ENCODE data around the gene MRM2.

The MRM2 gene

DNA sequence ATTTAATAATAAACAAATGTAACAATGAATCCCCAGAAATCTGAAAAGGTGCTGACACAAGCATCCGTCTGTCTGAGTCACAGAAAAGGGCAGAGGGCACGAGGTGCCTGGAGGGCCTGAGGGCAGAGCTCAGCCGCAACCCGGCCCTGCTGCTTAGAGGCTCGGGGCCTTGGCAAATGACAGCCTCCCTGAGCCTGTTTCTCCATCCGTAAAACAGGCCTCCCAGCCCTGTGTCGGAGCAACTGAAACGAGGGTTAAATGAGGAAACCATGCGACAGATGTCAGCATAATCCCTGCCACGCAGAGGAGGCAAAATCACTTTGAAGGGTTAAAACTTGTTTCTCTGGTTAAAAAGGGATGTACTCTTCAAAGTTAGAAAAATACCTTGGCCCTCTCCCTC is 24.9 kb upstream of the MRM2 start:
- DNase-seq (ENCODE audit: low read depth), result no peak

- no peak for DNase-seq (ENCODE audit: low read depth)
These were observed 22.2 kb upstream of the MRM2 start for GRCh38 chr7:2264158-2264557.

- no peak for DNase-seq (ENCODE audit: low read depth)
These were observed 21.2 kb upstream of the MRM2 start for GRCh38 chr7:2263176-2263575.

- no peak for DNase-seq (ENCODE audit: low read depth)
These were observed 19.6 kb upstream of the MRM2 start for GRCh38 chr7:2261611-2262010.

DNA sequence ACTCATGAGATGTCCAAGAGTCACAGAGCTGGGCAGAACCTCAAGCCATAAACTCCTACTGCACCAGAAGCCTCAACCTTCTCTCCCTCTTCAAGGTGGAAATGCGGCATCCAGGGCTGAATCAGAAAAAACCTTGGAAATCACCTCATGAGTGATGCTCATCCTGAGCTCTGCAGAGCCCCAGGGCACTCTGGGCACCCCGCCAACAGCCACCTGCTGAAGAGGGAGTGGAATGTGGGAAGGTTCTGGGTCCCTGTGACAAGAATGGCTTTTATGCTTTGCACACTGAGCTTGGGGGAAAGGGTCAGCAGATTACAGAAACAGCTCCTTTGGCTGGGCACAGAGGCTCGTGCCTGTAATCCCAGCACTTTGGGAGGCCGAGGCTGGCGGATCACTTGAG is 18.8 kb upstream of the MRM2 start:
- DNase-seq (ENCODE audit: low read depth), result no peak

DNA sequence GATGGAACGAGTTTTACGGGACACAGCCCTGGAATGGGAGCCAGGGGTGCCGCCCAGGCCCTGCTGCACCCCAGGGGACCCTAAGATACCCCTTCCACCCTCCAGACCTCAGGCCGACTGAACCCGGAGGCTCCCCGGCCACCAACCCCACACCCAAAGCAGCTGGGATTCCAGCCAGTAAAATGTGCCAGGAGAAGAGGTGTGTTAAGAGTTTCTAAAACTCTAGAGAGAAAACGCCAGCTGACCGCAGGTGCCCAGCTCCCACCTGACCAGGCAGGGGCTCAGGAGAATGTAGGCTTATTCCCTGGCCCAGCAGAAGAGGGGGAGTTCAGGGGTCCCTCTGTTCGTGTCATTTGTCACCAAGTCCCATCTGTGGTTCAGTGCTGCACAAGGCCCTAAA is 17.5 kb upstream of the MRM2 start:
- no peak for DNase-seq (ENCODE audit: low read depth)

- no peak for DNase-seq (ENCODE audit: low read depth)
These were observed 16.8 kb upstream of the MRM2 start for GRCh38 chr7:2258661-2259365.

DNA sequence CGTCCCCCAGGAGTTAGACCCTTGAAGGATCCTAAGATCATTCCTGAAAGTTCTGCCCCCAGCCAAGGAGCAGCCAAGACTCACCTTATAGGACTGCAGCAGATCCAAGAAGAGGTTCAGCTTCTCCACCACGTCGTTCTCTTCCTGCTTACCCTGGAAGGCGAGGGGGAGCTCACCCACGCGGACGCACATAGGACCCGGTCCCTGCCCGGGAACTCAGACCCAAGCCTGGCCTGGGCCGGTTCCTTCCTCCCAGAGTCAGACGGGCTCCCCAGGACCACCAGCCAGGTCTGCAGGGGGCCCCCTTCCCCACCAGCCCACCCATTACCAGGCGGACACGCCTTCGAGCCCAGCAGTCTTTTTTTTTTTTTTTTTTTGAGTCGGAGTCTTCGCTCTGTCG is 15.6 kb upstream of the MRM2 start:
- DNase-seq (ENCODE audit: low read depth), result no peak

DNA sequence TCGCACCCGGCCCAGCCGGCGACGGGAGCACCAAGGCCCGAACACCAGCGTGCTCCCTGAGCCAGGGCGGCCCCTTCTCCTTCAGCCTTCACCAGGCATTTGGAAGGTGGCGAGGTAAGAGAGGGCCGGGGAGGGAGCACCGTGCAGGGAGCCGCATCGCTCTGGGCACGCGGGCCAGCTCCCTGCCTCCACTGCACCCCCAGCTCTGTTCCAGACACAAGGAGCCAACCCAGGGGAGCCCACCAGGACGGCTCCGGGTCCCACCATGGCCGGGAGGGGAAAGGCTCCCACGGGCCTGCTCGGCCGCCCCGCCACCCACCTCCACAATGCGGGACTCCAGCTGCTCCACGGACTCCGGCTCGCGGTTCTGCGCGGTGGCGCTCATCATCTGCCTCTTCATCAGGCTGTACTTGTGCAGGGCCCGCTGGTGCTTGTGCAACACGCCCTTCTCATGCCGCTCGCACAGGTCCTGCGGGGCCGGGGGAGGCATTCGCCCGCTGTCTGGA is 15.1 kb upstream of the MRM2 start:
- no peak for DNase-seq (ENCODE audit: low read depth)

GRCh38 chr7:2256306-2257045 is 14.5 kb upstream of the MRM2 start:
- no peak for DNase-seq (ENCODE audit: low read depth)

DNA sequence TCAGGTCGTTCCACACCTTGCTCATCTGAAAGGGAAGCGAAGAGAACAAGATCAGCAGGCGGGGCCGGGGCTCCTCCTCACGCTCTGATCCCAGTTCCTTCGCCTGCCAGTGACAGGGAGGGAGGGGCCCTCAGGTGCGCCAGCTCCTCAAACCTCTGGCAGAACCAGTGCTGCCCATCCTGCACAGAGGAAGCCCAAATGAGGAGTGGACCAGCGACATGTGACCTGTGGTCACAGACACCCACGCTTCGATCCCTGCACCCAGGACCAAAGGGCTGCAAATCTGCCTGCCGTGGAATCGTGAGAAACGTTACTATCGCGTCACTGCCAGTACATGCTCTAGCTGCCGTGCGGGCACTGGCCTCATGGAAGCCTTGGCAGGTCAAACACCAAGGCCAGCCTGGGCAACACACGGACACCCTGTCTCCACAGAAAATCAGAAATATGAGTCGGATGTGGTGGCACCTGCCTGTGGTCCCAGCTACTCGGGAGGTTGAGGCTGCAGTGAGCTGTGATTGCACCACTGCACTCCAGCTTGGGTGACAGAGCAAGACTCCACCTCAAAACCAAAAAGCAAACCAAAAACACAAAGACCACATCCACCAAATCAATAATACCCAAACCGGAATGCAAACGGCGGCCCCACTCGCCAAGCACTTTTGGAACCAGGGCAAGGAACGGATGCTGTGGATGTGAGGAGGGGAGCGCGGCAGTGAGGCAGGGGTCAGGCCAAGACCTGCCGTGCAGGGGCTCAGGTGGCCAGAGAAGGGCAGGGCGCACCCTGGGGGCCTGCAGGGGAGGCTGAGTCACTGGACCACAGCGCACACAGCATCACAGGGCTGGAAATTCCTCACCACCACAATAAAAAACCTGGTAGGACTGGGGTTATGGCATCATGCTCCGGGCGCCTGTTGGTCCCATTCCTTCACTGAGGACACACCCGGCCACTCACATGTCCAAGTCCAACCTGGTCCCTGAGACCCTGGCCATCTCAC is 13.4 kb upstream of the MRM2 start:
- no peak for DNase-seq (ENCODE audit: low read depth)

DNA sequence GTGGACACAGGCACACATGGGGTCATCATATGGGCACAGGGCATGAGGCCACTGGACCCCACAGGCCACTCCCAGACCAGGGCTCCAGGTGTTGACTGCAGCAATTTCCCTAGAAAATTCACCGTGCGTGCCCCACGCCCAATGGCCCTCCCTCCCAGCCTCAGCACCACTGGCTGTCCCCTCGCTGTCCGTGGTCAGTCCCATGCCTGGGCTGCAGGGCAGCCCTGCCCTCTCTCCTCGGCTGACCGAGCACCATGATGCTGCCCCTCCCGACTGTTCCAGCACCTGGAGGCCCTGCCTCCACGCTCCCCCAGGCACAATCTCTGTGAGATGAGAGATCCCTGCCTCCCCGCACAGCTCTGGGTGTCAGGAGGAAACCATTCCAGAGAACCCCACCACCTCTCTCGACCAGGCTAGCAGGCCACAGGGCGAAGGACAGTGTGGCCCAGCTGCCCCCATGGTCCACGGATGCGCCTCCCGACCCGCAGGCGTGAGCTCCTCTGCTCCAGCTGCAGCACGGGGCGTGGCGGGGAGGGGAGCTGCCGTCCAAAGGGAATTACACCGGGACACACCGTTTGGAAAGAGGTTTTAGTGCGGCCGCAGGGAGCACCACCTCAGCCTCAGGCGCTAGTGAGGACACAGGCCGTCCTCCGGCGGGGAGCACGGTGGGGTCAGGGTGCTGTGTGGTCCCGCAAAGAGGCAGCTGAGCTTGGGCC is 12.6 kb upstream of the MRM2 start:
- no peak for DNase-seq (ENCODE audit: low read depth)

GRCh38 chr7:2253525-2254244 is 11.7 kb upstream of the MRM2 start:
- no peak for DNase-seq (ENCODE audit: low read depth)

DNA sequence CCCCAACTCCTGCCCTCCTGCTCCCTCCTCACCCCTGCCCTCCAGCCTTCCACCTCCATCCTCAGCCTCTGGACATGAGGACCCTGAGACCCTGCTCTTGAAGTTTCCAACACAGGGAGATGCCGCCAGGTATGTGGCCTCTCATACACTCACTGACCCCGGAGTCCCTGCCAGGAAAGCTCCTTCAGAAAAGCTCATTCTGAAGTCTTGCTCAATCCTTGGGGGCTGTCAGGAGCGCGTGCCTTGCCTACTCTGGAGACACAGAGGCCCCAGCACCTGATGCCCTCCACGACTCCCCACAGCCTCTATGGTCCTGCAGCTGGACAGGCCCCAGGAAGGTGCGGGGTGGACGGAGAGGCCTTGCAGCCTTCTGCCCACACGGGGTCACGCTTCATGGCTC is 11.0 kb upstream of the MRM2 start:
- DNase-seq (ENCODE audit: low read depth), result no peak

GRCh38 chr7:2251841-2252771 is 10.1 kb upstream of the MRM2 start:
- DNase-seq (ENCODE audit: low read depth), result no peak

DNA sequence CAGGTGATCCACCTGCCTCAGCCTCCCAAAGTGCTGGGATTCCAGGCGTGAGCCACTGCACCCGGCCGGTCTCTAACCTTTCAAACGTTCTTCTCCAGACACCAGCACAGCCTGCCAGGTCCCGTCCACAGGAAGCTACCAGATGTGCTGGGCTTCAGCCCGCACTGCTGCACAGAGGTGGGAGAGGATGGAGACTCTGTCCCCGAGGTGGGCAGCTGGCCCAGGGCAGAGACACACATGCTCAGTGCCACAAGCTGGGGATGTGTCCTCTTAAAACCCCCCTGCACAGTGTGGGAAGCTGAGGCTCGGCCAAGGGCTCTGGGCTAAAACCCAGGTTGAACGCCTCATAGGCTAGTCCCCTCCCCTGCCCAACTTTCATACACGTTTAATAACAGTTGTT is 9.4 kb upstream of the MRM2 start:
- no peak for DNase-seq (ENCODE audit: low read depth)

GRCh38 chr7:2249744-2250323 is 7.8 kb upstream of the MRM2 start:
- no peak for DNase-seq (ENCODE audit: low read depth)

DNA sequence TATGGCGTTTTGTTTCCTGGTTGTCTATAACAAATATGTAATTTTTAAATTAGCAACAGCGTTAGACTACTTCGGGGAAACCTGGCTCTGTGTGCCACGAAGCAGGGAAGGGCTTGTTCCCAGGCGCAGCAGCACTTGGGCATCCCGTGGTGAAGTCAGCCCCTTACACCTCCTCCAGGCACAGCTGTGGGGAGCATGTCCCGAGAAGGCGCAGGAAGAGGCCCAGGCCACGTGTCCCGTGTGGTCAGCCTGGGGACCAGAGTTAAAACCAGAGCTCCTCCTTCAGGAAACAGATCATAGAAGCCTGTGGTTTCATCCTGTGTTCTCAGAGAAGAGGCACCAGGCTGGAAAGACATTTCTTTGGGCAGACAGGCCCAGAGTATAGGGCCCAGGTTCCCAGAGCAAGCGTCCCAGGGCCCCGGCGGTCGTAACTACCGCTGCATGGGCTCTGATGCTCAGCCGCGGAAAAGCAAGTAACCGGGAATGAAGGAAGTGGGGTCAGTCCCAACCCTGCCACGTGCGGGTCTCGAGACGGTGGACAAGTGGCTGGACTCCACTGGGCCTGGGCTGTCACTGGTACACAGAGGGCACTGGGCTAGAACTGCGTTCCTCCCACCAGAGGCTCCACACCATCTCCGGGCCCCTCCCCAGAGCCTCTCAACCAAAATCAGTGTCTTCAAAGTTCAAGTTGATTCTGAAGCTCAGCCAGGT is 7.1 kb upstream of the MRM2 start:
- DNase-seq (ENCODE audit: low read depth), result no peak
